HG02943 (cell line): Measurements from ENCODE around the gene ARFGEF2.
"Not testable (repeated sequence)": the region's sequence is repeated elsewhere in the genome, so short reads cannot be mapped to it uniquely, and the experiment has no call there.

Source experiments
- ATAC-seq: cut with Tn5 transposase; IDR thresholded peaks from one replicate; pipeline ENCODE4 v1.9.1; 2021; ENCODE audit warnings: mild to moderate bottlenecking, low read depth, moderate library complexity; ENCODE audit not compliant: unreplicated experiment

Gene ARFGEF2

DNA sequence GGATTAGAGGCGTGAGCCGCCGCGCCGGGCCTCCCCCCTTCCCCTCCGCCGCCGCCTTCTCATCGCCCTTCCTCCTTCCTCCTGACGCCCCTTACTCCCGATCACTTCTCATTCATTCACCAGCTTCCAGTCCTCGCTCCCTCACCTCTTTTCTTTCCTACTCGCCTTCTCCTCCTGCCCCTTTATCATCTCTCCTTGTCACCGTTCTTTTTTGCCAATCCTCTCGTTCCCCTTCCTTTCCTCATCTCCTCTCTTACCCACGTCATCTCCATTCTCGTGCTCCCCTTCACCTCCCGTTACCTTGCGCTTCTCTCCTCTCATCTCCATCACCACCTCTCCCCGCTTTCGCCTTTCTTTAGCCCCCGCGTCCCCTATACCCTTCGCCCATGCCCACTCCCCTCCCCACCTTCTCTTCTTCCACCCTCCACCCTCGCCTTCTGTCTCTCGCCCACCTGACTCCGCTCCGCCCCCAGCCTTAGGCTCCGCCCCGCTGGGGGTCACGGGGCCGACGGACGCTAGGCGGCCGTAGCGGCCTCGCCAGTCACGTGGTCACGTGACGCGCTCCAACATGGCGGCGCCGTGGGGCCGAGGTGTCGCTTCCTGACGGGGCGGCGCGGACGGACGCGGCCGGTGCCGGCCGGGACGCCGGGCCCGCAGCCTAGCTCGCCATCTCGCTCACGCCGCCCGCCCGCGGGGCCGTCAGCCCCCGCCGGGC lies at the start of gene ARFGEF2:
Gene ARFGEF2, plus strand, starts transcription at position 544 of the 715 bp plus-strand sequence. CDS start 179 bp downstream, outside the sequence.
- peak; percentile 77 for ATAC-seq

DNA sequence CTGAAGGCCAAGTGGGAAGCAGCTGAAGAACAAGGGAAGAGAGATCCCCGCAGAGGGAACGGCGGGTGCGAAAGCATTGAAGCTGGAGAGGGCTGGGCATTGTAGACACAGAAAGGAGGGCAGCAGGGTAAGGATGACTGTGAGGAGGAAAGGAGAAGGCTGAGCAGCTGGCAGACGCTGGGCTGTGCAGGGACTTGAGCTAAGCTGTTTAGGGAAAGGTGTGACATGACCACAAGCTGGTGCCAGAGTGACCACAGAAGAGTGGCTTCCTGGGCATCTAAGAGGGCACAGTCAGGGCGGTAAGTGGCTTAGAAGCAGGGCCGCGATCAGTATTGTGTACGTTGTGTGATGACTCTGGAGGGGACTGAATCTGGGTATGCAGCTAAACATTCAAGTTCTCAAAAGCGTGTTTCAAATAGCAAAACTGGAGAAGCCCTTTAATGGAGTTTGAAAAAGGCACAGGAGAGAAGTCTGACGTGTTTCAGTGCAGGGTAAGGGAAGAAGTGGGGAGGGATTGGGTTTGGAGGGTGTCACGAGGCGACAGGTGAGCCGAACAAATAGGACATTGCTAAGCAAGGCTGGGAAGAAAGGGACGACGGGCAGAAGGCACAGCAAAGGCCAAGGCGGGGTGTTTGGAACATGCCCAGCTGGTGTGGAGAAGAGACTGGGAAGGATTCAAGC lies 46.1 kb upstream of the ARFGEF2 start:
- no peak for ATAC-seq

DNA sequence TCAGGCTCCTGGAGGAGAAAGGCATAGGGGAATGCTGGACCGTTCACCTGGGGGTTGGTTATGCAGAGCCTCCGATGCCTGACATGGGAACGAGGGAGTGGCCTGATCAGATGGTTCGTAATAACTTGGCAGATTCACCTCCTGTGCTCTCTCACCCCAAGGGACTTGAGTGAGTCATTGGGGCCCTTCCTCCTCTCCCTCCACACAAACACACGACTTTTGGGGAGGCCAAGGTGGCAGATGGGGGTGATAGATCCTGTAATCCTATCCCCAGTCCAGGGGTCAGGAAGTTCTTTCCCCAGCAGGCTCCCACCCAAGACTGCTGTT lies 45.6 kb upstream of the ARFGEF2 start:
- no peak for ATAC-seq

DNA sequence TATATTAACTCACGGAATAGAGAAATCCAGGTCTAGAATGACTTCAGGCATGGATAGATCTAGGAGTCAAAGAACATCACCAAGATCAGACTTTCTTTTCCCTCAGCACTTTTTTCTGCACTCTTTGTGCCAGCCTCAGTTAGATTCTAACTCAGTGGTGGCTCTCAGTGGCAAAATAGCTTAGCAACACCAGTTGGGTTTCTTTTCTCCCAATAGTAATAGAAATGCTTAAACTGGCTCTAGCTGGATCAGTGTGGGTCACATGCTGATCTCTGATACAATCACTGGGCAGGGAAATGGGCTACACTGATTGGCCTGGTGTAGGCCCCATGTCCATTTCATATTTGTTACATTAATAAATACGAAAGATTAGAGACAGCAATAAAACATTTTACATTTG lies 44.2 kb upstream of the ARFGEF2 start:
- ATAC-seq: no peak

DNA sequence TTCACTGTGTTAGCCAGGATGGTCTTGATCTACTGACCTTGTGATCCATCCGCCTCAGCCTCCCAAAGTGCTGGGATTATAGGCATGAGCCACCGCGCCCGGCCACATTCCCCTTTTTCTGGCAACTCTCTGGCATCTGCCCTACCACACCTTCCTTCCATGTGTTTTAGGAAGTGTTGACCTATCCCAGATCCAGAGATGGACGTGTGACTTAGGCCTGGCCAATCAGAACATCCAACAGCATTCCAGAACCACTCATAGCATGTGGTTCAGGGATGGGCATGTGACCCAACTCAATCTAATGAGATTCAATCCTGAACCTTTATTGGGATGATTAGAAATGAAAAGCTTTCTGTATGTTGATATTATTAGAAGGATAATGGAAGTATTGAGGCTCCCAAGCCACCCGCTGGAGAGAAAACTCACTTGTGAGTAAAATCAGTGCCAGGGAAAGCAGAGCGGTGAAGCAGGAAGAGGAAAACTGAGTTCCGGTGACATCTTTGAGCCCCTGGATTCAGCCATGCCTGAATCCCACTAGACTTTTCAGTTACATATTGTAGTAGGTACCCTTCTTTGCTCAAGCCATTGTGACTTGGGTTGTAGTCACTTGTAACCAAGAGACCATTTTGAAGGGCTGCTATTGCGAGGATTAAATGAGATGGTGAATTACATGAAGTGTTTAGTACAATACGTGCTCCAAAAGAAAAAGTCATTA lies 42.8 kb upstream of the ARFGEF2 start:
- ATAC-seq: no peak

DNA sequence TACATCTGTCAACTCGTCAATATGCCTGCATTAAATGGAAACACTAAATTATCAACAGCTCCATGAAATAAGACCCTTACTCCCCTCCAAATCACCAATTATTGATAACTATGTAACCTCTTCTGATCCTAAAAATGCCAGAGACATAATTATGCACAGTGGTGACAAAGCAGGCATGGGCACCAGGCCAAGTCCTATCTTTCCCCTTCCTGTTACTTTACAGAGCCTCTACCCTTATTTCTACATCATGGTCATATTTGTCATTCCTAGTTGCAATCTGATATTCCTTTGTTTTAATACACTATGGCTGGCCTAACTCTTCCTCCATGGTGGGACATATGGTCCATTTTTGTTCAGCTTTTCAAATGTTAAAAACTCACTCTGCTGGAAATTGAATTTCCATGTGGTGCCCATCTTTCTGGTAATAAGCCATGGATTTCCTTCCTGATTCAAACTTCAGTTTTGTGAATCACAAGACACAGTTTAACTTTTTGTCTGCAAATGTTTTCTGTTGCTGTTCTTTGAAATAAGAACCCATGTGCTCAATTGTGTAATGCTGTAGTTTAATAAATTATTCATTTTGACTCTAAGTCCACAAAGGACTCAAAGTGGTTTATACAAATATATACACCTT lies 41.8 kb upstream of the ARFGEF2 start:
- no peak for ATAC-seq

DNA sequence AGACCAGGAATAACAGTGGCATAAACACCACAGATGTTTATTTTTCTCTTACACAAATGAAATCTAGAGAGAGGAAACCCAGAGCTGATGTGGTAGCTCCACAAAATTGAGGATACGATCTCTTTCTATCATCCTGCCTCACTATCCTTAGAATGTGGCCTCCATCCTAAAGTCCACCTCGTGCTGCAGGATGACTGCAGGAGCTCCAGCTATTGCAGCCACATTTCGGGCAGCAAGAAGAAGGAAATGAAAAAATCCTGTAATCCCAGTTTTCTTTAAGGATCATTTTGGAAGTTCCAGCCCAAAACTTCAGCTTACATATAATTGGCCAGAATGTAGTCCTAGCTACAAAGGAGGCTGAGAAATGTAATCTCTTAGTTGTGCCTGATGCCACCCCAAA lies 41.2 kb upstream of the ARFGEF2 start:
- ATAC-seq: no peak

DNA sequence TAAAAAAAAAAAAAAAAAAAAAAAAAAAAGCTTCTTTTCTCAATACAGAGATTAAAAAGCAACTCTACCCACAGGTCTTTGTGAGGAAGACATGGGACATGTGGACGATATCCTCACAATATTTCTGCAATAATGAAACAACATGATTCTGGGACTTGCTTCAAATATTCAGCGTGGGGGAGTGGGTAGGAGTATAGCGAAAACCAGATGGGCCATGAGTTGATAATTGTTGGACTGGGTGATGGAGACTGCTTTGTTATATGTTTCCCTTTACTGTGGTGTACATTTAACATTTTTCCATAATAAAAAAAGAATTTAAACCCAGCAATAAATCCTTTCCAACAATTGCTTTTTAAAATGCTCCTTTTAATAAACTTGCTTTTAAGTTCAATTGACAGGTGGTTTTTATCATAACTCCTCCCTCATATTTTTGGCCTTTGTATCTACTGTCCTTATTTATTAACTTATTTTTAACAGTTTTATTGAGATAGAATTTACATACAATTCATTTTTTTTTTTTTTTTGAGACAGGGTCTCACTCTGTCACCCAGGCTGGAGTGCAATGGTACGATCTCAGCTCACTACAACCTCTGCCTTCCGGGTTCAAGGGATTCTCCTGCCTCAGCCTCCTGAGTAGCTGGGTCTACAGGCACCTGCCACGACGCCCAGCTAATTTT lies 40.4 kb upstream of the ARFGEF2 start:
- ATAC-seq: no peak

DNA sequence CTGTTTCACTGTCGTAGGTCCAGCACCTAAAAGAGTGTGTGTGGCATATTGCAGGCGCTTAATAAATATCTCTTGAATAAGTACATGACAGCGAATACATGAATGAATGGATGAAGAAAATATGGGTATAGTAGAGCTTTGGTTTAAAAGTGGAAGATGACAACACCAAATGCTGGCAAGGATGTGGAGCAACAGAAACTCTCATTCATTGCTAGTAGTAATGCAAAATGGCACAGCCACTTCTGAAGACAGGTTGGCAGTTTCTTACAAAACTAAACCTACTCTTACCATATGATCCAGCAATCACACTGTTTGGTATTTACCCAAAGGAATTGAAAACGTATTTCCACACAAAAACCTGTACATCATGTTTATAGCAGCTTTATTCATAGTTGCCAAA lies 36.3 kb upstream of the ARFGEF2 start:
- ATAC-seq: no peak

DNA sequence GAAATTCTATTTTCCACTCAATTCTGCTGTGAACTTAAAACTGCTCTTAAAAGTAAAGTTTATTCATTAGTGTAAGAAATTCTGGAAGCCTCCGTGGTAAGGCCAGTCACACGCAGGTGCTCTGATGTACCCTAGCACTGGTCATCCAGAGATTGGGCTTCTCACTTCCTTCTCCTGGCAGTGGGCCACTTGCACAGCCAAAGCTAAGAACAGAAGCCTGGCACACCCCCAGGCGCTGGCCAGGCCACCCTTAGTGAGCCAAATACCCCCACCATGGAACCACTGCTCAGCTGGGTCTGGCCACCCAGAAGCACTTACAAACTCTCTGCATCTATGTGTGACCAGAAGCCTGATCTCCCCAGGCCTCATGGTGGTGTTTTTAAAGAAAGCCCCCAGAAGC lies 35.3 kb upstream of the ARFGEF2 start:
- no peak for ATAC-seq

DNA sequence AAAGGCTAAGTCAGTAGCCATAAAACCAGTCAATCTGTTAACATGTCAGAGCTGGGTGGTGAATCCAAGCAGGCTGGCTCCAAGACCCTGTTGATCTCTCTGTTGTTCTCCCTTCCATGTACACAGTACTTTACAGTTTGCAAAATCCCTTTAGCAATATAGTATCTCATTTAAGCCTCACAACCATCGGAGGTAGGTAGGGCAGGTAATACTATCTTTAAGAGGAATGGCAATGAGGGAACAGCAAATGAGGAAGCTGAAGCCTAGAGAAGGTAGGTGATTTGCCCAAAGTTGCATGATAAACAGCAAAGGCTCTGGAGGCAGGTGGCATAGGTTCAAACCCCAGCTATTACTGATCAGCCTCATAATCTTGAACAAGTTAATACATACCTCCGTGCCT lies 34.7 kb upstream of the ARFGEF2 start:
- no peak for ATAC-seq

DNA sequence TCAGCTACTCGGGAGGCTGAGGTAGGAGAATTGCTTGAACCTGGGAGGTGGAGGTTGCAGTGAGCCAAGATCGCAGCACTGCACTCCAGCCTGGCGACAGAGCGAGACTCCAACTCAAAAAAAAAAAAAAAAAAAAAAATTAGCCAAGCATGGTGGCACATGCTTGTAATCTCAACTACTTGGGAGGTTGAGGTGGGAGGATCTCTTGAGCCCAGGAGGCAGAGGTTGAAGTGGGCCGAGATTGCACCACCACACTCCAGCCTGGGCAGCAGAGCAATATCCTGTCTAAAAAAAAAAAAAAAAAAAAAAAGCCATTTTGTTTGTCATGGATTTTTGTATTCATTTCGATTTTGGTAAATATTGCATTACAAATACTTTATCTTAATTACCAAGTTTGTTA lies 33.0 kb upstream of the ARFGEF2 start:
- ATAC-seq: not testable (repeated sequence)

DNA sequence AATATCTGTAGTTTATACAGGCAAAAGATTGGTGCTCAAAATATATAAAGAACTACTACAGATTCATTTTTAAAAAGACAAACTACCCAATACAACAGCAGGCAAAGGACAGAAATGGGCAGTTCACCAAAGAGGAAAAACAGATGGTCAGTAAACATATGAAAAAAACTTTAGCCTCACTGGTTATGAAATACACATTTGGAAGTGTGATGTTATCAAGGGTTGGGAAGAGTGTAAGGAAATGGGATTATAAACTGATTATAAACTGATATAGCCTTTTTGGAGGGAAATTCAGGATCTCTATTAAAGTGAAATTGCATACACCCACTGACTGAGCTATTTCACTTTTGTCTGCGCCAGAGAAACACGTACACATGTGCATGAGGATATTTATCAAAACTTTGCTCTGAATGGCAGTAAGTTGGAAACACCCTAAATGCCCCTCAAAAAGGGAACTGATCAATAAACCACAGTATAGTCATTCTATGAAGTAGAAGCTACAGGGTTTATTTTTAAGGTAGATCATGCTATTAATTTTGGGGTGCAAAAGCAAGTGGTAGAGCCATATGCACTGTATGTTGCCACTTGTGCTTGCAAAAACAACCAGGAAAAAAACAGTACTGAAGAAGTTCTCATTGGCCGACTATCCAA lies 32.2 kb upstream of the ARFGEF2 start:
- no peak for ATAC-seq

DNA sequence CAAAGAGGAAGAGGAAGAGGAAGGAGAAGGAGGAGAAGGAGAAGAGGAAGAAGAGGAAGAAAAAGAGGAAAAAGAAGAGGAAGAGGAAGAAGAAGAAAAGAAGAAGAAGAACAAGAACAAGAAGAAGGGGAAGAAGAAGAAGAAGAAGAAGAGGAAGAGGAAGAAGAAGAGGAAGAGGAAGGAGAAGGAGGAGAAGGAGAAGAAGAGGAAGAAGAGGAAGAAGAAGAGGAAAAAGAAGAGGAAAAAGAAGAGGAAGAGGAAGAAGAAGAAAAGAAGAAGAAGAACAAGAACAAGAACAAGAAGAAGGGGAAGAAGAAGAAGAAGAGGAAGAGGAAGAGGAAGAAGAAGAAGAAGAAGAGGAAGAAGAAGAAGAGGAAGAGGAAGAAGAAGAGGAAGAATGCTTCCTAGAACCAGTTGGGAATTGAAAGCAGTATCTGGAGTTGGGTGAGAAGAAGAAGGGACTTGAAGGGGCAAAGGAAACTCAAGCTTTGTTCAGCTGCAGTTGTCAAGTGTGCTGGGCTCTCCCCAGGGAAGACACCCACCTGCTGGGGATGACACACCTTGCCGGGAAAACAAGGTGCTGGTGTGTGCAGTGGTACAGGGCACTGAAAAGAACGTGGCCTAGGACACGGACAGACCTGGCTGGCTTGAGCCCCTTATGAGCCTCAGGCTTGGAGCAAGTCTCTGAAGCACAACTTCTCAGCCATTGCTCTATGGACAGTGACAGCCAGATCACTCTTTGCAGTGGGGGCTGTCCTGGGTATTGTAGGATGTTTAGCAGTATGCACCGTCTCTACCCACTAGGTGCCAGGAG lies 30.1 kb upstream of the ARFGEF2 start:
- no peak for ATAC-seq

DNA sequence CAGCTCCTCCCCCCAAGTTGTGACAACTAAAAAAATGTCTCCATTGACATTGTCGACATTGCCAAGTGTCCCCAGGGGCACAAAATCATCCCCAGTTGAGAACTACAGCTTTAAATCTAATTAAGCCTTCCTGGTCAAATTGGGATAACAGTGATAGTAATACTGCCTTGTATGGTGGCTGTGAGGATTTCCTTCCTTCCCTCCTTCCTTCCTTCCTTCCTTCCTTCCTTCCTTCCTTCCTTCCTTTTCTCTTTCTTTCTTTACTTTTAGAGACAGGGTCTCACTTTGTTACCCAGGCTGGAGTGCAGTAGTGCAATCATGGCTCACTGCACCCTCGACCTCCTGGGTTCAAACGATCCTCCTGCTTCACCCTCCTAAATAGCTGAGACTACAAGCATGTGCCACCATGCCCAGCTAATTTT lies 29.5 kb upstream of the ARFGEF2 start:
- ATAC-seq: no peak

DNA sequence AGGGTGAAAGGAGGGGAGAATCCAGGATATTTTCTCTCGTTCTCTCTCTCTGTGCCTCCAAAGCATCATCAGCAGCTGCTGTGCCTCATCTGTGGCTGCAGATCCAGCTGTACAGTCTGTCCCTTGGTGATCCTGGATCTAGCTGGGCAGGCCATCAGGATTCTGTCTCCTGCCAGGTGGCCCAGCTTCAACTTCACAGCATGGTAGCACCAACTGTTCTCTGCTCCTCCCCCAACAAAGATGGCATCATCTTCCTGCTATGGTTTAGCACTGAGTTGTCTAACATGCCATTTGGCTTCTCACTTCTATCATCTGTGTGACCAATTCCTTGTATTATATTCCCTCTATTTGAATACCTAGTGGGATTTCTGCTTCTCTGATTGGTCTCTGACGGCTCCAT lies 28.6 kb upstream of the ARFGEF2 start:
- no peak for ATAC-seq

DNA sequence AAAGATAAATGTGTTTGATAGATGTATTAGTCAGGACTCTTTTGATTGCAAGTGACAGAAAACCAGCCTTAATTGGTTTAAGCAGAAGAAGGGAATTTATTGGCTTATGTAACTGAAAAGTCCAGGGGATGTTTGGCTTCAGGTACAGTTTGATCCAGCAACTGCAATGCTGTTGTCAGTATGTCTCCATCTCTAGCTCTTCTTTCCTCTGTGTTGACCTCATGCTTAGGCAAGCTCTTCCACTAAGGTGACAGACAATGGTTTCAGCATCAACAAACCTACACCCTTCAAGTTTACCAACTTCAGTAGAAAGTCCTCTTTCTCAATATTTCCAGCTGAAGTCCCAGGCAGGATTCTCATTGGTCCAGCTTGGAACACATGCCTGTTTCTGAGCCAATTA lies 28.1 kb upstream of the ARFGEF2 start:
- ATAC-seq: no peak

DNA sequence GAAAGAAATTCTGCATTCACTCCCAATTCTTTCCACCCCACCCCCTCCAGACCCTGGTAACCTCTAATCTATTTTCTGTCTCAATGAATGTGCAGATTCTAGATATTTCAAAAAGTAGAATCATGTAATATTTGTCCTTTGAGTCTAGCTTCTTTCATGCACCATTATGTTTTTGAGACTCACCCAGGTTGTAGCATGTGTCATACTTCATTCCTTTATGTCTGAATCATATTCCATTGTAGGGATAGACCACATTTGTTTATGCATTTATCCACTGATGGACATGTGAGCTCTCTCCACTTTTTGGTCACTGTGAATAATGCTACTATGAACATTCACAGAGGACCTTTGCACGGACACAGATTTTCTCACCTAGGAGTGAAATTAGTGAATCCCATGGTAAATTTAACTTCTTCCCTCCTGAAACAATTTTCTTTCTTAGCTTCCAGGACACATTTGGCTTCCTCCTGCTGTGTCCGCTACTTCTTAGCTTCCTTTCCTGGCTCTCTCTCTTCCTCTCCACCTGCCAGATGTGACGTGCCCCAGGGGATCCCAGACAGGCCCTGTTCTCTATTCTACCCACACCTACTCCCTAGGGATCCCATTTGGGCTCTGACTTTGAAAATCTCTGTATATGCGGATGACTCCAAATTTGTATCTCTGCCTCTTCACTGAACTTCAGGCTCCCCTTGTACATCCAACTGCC lies 24.1 kb upstream of the ARFGEF2 start:
- ATAC-seq: no peak

DNA sequence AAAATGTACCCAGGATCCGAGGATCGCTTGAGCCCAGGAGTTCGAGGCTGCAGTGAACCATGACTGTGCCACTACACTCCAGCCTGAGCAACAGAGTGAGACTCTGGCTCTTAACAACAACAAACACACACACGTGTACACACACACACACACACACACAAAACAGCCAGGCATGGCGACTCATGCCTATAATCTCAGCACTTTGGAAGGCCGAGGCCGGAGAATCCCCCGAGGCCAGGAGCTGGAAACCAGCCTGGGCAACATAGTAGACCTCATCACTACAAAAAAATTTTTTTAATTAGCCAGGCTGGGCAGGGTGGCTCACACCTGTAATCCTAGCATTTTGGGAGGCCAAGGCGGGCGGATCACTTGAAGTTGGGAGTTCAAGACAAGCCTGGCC lies 23.3 kb upstream of the ARFGEF2 start:
- ATAC-seq: no peak
